Measurements from ENCODE around the gene SLC5A3.

SLC5A3 gene

DNA sequence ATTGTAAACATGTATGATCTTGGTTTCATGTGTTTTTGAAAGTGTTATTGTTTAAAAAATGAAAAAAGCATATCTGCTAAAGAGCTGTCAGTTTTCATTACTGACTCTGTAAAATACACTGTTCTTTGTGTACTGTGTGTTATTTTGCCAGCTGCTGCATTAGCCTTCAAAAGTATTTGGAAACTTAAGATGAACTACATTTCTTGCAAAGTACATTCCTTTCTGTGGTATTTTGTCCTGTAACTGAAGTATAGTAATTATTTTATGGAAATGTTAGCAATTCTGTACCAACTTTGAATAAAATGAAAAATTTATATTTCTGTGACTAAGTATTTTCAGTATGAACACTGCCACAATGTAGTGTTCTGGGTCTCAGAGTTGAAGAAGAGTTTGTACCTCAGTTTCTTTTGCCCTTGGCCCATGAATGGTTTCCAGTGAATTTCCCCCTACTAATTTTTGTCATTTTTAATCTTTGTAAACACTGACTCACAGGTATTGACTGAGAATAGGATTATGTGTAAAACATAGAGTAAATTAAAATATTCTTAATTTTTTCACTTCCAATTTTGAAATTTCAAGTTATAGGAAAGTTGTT lies 32.7 kb downstream of the SLC5A3 start:
- DNase-seq = no peak

DNA sequence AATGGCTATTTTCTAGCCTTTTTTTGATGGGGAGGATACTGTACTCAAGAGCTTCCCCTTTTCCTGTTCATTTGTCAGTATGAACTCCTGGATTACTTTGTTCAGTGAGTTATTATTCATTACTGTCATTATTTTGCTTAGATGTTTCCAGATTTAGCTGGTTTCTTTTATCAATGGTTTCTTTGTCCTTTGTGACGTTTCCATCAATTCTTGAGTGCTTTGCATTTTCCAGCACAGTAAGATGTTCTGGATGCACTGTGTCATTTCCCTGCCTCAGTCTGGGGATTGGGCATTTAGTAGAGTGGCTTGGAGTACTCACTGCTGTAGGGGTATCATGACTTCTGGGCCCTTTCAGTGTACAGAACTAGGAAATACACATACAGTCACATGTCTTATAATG lies 34.2 kb downstream of the SLC5A3 start:
- no peak for DNase-seq

DNA sequence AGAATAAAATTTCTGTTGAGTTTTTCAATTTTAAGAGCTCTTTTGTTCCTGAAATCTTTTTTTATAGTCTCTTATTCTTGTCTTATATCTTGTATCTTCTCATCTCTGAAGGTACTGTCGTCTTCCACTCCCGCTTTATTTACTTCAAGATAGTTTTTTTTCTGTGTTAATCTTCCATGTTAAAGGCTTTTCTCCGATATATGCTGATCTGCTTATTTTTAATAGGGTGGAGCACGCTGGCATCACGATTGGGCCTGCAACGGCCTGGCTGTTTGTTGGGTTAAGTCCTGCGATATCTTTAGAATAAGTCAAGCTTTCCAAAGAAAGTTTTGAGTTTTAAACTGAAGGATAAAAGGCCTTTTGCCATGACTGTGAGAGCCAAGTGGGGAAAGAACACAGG lies 35.7 kb downstream of the SLC5A3 start:
- DNase-seq = no peak

DNA sequence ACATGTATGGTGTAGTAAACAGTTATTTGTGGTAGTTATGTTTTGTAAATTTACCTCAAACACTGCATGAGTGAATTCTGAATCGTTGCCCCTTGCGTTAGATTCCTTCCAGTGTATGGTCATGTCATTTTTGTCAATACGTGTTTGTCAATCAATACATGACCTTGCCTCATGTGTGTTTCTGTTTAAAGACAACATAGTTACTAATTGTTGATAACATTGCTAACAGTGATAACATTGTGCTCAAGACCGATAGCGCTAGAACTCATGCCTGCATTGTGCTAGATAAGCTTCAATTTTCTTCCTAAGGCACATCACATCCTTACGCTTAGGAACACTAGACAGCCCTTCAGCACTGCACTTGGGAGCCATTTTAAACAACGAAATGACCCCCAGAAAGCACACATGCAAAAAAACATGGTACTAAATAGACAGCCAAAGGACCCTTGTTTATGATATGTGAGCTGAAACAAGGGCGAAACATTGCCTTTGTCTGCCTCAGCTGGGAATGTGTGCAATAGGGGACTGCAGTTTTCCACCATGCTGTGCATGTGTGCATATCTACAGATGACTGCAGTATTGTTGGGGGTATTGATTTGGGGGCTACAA lies 37.3 kb downstream of the SLC5A3 start:
- no peak for DNase-seq

DNA sequence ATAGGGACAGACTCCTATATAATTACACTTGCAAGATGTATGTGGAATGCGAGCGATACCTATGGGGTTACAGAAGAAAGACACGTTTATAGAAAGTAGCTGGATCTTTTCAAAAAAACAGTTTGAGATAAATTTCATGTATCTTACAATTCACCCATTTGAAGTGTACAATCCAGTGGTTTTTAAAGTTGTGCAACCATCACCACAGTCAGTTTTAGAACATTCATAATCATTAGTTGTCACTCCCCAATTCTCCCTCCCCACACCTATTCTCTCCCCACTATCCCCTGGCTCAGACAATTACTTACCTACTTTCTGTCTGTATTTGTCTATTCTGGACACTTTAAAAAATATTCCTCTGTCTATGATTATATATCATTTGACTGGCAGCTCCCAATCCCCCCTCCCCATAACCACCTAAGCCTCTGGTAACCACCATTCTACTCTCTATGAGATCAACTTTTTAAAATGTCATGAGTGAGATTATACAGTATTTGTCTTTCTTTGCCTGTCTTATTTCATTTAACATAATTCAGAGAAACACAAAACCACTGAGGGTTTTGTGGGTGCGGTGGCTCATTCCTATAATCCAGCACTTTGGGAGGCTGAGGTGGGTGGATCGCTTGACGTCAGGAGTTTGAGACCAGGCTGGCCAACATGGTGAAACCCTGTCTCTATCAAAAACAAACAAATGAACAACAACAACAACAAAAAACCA lies 39.1 kb downstream of the SLC5A3 start:
- no peak for DNase-seq

DNA sequence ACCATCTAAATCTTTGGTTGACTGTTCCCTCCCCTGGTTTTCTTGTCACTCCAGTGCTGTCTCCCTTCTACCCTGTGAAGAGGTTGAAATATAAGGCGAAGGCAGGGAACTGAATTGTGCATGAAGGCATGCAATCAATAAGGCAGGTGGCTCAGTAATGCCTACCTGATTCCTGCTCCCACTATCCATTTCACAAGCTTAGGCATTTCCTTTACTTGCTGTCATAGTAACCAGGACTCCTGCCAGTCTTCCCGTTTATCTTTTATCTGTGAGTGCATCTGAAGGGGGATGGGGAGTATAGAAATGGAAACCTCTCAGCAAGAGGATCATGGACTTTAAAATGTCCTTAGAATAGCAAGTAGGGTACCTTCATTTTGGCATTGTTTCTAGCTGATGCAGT lies 40.5 kb downstream of the SLC5A3 start:
- no peak for DNase-seq

DNA sequence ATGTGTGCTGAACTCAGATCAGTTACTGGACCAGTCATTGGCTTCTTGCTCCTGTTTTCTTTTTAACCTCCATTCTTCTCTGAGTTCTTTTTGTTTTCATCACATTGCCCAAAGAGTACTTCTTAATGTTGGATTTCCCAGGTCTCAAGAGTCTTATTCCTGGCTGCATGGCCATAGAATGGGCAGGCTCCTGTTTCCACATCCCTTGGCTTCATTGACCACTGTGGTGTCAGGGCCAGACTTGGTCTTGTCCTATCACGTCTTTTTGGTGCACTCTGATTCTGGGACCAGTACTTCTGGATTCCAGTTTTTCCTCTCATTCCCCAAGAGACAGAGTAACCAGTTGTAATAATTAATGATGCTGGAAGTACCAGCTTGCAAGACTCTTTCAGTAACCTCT lies 41.8 kb downstream of the SLC5A3 start:
- no peak for DNase-seq

DNA sequence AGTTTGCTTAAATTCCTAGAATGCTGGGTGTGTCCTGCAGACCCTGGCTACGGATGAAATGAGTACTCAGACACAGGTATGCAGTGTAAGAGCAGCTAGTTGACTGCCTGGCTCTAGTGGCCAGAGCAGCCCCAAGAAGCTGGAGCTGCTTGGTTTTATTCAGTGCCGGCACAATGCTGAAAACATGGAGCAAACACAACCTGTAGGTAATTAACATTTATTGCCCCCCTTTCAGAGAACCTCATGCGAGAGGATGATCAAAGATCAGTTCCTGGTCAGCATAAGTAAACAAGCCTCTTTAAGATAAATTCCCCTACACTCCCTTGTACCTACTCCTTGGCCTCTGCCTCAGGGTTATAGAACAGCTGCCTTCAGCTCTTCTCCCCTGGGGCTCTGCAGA lies 43.2 kb downstream of the SLC5A3 start:
- no peak for DNase-seq

DNA sequence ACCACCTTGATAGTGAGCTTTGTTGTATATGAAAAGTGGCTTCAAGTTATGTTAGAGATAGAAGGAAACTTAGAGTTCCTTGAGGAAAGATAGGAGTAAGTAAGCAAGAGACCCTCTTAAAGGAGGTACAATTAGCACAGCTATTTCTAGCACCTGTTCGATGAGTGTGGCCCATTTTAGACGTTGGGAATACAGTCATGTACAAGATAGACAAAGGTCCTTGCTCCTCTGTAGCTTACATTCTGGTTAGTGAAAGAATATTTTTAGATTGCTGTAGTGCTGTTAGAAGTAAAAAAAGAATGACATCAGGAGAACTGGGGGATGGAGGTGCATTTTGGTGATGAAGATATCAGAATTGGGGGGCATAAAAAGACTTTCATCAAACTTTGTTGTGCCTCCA lies 47.5 kb downstream of the SLC5A3 start:
- no peak for DNase-seq

DNA sequence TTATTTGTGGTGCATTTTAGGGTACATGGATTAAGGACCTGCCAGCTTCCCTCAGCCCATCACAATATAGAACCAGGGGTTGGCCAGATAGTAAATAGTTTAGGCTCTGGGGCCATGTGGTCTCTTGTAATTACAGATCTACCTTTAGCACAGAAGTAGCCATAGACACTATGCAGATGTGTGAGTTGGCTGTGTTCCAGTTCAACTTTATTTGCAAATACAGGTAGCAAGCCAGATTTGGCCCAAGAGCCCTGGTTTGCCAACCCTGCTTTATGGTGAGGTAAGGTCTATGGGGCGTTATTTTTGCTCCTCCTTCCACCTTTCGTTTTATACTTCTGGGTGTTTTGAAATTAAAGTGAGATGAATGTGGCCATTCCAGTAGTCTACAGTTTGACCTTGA lies 48.7 kb downstream of the SLC5A3 start:
- DNase-seq = no peak

Measured in SHP77 treated with DMSO at 0.1 percent for 48 hours (cell line).